NCI-H1417 (cell line): ENCODE measurements around the gene ECM2.

Source experiments
- DNase-seq, 3 experiments: peaks; one replicate each; lab custom pipeline; 2025; lab: John Stamatoyannopoulos, UW

The ECM2 gene

DNA sequence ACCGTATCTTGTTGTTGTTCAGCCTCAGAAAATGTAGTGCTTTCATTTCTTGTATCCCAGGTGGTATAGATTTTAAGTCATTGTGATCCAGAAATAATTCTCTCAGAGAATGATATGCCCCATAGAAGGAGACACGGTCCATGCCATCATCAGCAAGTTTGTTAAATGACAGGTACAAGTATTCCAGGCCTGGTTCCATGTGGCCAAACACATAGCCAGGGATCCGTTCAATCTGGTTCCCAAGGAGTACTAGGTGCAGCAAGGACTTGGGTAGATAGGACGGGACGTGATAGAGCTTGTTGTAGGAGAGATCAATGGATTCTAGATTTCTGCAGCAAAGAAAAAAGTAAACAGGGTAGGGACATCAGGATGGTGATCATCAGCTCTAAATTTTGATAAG is 35.1 kb downstream of the ECM2 start:
- DNase-seq = no peak

DNA sequence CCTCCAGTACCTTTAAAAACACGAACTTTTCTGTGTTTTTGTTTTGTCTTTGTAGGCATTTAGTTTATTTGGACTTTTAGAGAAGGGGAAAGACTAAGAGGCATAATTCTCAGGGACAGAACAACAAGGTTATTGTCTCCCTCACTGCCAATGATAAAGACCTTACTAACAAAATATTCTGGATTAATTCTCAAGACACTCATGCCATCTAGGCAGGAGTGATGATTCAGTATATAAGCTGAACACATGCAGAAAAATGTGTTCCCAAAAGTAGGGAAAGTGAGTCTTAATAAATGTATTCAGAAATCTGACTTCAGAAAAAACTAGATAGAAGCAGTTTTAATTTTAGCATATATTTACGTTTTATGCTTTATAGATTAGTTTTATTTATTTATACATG is 36.1 kb downstream of the ECM2 start:
- no peak for DNase-seq

DNA sequence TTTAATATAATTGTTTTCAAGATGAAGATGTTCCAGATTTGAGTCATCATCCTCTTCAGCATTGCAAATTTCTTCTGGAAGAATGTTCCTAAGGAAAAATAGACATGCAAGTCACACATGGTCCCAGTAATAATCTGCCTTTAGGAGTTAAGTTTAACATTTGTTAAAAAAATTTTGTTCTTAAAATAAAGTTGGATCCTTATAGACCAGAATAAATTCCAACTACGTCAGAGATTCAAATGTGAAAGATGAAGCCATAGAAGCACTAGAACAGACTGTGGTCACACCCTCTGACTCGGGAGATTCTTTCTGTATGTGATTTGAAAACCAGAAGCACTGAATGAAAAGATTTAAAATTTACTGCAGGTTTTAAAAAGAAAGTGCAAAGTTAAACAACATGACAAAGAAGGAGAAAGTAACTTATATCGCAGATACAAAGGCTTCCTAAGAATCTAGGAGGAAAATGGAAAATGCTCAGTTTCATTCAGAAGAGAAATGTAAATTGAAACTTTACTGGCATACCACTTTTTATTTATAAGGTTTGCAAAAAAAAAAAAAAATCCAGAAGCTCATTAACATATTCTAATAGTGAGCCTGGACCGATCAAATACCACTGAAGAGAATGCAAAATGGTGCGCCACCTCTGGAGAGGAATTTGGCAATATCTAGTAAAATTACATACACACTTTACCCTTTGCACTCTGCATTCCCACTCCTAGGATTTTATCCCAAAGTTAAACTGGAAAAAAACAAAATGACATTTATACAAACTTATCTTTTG is 39.2 kb downstream of the ECM2 start:
- DNase-seq = no peak

DNA sequence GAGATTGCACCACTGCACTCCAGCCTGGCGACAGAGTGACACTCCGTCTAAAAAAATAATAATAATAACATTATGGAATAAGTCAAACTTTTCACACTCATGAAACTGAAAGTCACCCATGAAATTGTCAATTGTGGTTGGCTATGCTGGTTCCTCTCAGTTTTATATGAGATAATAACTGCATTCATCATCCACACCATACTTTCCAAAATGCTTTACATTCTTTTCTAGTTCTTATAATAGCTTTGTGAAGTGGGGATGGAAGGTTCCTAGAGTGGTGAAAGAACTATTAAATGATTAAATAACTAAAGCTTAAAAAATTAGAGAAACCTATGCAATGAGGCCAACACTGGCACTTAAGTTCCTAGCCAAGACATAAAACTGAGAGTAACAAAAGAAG is 40.9 kb downstream of the ECM2 start:
- DNase-seq = no peak

DNA sequence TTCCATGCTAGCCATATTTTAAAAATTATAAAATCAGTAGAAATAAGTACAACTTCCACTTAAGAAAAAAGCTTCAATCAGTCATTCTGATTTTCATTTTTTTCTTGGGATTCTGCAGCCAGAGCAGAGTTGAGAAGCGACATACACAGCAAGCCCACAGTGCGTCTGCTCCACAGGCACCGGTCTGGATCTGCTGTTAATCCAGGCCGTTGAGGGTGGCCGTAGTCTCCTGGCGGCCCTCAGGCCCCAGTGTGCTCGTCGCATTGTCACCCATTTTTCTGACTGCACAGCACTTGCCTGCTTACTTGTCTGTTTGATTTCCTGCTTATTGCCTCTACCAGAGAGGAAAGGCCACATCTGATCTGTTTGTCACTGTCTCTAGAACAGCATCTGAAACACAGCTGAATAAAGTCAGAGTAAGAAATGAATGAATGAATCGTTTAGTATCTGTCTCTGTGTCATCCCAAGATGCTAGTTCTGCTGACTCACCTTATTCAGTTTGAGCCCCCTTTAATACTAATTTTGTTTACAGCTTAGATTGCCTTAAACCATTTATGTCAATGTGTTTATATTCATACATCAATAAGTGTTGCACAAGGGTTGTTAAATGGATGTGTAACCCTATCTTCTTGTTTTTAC is 41.9 kb downstream of the ECM2 start:
- DNase-seq = no peak

DNA sequence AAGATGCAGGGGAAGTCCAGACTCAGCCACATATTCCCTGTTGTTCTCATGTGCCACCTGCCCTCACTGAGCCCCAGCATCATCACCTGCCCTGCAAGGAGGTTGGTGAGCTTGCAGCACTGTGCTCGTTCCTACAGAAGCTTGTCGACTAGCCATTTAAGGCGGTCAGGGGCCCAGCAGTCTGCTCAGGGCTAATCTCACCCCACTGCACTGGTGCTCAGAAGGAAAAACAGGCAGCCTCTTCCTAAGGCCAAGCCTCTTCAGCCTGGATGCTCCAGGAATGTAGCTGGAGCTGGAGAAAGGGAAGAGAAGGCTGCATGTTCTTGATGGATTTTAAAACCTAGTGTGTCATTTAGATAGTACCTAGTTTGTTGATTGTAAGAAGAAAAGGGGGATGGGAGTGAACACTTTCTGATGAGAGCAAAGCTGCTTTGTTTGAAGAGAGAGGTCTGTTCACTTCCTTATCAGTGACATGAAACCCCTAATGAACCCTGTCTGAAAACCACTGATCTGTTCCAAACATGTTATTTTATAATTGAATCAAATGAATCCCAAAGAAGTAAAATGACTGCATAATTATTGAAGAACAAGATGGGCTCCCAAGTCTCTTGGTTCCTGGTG is 42.9 kb downstream of the ECM2 start:
- peak in 2 of 3 experiments; percentile 3 to 44 for DNase-seq

DNA sequence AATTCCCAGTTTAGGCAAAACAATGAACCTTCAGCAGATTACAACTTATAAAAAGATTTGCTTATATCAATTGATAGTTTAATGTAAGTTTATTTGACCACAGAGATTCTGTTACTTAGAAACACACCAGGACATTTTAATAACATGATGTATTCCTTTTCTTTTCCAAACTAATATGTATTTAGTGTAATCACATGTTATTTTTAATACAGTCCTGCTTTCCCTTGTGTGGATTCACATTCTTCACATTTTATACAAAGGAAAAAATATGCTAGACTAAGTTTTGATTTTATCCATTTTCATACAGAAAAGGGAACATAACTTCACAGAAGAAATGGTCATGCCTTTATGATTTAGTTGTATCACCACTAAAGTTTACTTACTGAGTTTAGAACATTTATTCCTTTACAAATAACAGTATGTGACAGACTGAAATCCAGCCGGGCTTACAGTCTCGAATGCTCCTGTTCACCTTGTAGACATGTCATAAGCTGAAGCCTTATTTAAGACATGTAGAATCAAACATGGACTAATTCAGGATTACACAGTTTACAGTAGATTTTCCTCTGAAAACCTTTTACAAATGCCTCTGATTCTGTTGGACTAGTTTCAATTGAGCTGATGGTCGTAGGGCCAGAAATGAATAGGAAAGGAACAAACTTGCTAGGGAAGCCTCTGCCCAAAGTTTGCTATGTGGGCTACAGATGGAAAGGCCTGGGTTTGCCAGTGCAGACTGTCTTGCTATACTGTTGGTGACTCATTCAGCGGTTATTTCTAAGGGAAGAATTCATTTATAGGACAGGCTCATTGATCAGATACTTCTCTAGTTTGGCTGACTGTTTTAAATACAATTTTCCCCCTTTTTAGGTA is 46.9 kb downstream of the ECM2 start:
- DNase-seq = no peak

DNA sequence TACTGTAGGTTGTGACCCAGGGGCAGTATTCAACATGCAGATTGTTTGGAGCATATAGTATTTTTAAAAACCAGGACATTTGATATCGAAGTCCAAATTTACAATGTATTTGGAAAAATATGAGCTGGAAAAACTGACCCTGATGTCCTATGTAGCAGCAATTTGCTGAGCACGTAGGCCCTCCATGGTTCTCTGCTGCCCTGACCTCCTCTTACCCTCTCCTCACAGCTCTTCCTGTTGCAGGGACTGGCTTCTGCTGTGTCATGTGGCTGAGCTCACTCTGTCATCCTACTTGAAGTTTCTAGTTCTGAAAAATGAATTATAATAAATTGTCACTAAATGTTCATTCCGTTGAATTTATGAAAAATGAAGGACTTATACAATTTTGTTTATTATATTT is 49.4 kb downstream of the ECM2 start:
- DNase-seq = no peak

DNA sequence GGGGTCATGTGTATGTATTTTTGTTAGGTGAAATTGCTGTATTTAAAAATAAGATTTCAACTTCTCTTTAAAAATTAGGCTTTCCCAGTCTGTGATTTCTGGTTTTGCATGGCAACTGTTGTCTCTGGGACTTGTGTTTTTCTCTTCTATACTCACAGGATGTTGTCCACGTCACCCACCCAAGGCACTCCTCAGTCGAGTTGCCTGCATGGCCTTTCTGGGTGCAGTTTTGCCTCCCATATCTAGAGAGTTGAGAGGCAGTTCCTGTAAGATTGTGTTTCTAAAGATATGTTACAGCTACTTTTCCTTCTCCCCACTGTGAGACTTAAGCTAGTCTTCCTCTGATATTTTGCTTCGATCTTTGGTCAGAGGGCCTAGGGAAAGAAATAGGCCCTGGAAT is 51.2 kb downstream of the ECM2 start:
- no peak for DNase-seq

DNA sequence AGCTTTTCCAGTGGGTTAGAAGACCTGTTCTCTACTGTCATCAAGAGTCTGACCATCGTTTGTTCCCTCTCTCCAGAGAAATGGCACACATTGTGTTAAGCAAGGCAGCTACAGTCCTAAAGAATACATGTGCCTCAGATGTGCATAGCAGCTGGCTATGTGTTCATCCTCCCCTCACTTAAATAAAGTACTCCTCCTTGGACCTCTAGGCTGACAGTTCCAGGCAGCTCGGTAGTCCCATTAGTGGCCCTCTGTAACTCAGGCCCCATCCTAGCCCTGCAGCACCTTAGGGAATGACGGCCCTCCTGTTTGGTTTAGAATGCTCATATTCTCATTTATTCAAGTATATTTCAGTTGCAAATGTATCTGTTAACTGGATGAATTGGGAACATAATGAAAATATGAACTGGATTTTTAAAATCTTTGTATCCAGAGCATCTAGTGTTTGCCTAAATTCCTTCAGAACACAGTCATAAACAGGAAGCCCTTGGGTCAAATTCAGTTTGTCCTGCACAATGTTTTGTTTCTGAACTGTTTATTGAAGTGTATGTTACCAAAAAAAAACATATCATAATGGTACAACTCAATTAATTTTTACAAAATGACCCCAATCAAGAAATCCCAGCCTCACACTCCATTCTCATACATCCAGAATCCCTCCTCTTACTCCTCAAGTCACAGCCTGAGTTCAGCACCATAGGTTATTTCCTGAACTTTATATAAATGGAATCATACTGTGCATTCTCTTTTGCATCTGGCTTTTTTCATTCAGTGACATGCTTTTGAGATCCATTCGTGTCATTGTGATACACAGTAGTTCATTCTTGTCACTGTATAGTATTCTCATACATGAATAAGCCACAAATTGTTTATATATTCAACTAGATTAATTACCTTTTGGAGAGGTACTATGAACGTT is 51.9 kb downstream of the ECM2 start:
- no peak for DNase-seq

DNA sequence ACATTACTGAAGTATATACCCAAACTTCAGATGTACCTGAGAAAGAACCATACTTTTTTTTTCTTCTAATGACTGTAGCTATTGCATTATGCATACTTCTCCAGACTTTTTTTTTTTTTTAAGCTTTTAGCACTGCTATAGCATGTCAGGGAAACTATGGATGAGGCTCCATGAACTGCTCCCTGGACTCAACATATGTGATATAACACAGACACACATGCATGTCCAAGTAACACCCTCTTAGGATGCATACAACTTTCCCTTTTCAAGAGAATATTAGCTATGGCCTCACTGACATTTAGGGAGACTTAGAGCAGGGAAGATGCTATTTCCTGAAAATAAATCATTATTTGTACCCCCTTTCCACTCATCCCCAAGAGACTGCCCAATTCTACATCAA is 53.0 kb downstream of the ECM2 start:
- DNase-seq = no peak

DNA sequence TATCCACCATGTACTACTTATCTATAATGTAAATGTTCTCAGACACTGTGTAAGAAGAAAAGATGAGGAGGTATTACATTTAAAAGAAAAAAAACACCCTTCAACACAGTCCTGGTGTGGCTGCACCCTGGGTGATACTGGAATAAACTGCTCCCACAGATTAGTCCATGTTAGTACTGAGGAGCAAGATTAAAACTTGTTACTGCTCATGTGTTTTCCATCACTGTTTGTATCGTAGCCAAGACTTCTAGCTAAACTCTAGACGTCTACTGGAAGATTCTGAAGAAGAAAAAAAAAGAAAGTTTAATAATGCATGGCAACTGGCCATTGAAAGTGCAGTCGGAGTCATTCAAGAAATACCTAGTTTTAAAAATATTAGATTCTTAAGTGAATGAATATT is 53.5 kb downstream of the ECM2 start, which contains the start of gene ASPN:
Gene ASPN, minus strand, starts transcription at position 178 of the 400 bp plus-strand sequence.
- no peak for DNase-seq

DNA sequence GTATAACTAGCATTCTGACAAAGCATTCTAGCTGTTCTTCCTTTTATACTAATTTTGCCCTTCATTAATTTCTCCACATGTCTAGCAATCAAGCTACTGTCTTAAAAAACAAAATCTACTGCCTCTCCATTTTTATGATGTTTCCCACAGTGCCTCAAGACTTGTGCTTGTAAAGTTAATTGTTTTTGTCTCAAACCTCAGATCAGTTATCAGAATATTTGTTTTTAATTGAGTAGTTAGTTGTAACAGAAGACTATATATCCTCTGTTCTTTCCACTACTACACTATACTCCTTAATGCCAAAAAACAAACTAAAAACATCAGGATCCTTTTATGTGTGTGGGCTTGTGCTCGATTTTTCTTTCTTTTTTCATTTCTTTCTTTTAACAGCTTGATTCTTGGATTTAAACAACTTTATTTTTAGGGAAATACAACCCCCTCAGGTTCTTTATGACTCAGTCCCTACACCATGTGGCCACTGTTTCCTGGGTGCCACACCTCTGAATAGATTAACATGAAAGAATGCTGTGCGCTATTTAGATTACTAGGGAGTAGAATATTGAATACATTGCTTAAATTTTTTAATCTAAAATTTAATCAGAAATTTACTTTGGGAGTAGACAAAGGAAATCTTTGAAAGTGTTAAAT is 54.7 kb downstream of the ECM2 start:
- no peak for DNase-seq

DNA sequence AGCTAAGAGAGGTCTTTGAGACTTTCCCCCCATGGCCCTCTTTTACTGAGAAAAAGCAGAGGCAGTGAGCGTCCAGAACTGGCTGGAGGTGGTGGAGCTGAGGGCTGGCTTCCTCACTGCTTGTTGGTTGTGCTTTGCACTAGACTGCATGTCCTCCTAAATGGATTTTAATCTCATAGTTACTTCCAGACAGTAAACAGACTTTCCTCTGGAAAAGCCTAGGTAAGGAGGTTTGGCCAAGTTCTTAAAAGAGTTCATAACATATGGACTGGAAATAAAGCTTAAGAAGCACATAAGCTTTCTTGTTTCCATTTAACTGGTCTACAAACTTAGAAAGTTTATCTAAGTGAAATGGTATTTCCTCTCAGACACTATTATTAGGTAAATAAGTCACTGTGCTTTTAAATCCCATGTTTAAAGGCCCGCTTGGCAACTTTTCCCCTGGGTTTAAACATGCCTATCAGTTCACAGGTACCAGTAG is 55.5 kb downstream of the ECM2 start:
- no peak for DNase-seq

DNA sequence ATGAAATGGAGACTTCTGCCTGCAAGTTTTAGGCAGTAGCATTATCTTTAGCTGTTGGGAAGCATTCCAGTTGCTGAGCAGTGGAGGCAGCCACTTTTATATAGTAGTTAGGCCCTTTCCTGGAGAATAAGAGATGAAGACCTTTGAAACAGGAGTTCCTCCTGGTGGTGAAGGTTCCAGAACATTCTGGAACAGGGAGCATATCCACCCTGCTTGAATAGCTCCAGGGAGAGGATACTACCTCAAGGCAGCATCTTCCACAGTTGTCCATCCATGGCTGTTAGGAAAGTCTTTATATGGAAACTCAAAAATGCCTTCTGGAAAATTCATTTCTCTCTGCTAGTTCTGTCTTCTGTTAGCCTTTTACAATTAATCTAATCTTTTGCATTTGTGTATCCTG is 56.4 kb downstream of the ECM2 start:
- no peak for DNase-seq

DNA sequence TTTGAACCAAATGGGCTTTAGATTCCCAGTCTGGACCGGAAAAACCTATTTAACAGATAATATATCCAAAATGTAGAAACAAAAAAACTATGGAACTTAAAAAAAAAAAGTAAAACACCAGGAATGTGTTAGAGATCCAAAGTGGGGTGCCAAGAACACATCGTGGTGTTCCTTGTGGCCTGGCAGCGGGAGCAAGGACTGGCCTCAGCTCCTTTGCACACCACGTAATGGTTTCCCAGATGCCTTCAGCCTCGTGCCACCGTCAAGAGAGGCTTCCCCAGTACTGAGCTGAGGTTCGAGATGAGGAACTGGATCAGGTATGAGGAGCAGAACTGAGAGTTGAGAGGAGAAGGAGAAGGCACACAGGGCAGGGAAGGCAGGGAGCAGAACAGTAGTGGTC is 57.0 kb downstream of the ECM2 start:
- no peak for DNase-seq

DNA sequence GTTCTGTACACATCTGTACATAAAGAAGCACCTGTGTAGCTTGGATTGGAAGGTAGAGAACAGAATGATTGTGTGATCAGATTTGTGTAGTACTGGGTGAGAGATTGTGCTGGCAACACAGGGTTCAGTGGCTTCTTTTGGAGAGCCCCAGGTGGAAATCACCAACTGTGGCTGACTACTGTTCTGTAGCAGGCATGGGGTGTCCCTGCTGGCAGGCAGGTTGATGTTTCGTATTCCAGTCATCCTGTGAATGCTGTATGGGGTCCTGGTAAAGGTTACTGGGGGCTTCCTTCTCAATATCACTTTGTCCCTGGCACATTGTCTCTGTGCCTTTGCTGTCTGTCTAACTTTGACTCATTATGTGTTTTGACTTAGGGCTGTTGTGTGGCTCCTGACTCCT is 58.8 kb downstream of the ECM2 start:
- no peak for DNase-seq

DNA sequence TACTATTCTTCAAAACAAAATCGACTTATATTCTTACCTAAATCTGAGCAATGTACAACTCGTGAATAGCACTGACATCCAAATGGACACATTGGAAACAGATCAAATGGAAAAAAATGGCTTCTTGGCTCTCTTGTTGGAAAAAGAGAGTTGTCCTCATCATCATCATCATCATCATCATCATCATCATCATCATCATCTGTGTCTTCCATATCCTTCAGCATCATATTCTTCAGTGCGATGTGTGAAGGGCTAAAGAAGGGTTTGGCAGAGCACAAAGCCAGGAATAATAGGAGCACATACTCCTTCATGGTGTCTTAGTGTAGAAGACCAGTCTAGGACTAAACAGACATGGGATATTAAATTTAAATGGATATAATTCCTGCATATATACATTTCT is 61.2 kb downstream of the ECM2 start:
- DNase-seq = no peak

DNA sequence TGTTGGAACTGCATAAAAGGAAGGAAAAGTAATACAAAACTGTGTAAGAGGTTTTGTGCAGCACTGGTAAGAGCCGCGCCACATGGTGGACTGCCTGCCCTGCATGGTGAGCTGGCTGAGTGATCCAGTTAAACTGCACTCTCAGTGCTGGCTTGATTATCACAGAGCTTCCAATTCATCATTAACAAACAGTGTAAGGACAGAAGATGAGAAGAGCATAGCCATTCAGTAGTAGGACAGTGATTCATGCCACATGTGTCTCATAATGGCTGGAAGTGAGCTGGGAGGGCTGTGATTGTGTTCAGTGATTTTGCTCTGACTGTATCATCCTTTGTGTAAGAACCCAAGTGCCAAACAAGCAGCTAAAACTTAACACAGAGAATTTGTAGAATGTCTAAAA is 67.6 kb downstream of the ECM2 start:
- no peak for DNase-seq

DNA sequence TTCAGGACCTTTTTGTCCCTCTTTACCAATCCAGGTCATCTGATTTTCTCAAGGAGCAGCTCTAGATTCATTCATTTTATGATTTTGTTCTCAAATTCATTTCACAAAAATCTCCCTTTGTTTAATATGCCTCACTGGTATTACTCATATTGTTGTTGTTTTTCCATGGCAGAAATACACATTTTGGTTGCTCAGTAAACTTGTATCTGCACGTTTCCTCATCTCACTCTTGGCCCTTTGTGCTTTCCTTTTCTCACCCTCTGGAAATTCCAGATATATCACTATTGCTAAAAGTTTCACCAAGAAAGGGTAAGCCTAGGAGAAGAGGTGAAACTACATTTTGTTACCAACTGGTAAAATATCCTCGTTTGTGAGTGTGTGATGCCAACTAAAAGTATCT is 68.3 kb downstream of the ECM2 start:
- no peak for DNase-seq

DNA sequence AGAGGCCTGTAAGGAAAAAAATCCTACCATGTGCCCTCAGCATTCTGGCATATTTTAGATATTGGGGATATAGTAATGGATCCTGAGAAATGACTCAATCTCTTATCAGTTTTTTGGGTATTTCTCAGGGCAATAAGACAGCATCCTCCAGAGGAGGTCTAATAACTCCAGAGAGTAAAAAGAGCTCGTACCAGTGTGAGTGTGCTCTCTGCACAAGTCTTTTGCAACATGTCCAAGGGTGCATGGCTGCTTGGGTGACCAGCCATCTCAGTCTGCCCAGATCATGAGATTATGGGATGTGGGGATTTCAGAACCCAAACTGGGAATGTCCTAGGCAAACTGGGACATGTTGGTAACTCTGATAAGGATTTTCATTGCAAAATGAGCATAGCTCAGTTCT is 68.7 kb downstream of the ECM2 start:
- no peak for DNase-seq
